Breast epithelium (tissue), 3 donors: ENCODE measurements around the gene ETS1.

Source experiments
- POLR2A ChIP-seq: fragments of 450-650 bp; IDR thresholded peaks from one replicate; pipeline ENCODE4 v1.6.1; 2016; ENCODE audit warnings: antibody characterized with exemption, mild to moderate bottlenecking, moderate library complexity
- POLR2AphosphoS5 ChIP-seq, 3 donors: sonication (generic); formaldehyde crosslinking; IDR thresholded peaks; one replicate each; pipeline ENCODE4 v1.6.1; 2017; ENCODE audit warnings: antibody characterized with exemption in 3 of 3
- TF ChIP-seq, protein P1 (sequence below), 3 donors: fragments of 450-650 bp; IDR thresholded peaks; one replicate each; pipeline ENCODE4 v1.5.1; 2016 to 2017; ENCODE audit warnings: antibody characterized with exemption in 3 of 3, mild to moderate bottlenecking in 3 of 3, moderate library complexity in 3 of 3

GRCh38 chr11:128574576-128575011 is 12.8 kb downstream of the ETS1 start:
- TF ChIP-seq POLR2A = no peak
- TF ChIP-seq POLR2AphosphoS5 (IDR thresholded peaks at IDR 0.05) = no peak
- TF ChIP-seq, protein P1, sequence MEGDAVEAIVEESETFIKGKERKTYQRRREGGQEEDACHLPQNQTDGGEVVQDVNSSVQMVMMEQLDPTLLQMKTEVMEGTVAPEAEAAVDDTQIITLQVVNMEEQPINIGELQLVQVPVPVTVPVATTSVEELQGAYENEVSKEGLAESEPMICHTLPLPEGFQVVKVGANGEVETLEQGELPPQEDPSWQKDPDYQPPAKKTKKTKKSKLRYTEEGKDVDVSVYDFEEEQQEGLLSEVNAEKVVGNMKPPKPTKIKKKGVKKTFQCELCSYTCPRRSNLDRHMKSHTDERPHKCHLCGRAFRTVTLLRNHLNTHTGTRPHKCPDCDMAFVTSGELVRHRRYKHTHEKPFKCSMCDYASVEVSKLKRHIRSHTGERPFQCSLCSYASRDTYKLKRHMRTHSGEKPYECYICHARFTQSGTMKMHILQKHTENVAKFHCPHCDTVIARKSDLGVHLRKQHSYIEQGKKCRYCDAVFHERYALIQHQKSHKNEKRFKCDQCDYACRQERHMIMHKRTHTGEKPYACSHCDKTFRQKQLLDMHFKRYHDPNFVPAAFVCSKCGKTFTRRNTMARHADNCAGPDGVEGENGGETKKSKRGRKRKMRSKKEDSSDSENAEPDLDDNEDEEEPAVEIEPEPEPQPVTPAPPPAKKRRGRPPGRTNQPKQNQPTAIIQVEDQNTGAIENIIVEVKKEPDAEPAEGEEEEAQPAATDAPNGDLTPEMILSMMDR (IDR thresholded peaks at IDR 0.05) = no peak
